Measurements from ENCODE around the gene RAB17.
"Not testable (repeated sequence)": the region's sequence is repeated elsewhere in the genome, so short reads cannot be mapped to it uniquely, and the experiment has no call there.

RAB17 gene

GRCh38 chr2:237598468-237599208 lies 8.1 kb upstream of the RAB17 start:
- TF ChIP-seq MYC (IDR thresholded peaks at IDR 0.05; ENCODE audit: low read depth, low read length), result no peak
- no peak for TF ChIP-seq MAX (IDR thresholded peaks at IDR 0.05; ENCODE audit: low read depth, low read length)
- TF ChIP-seq CTCF (IDR thresholded peaks at IDR 0.05; ENCODE audit: low read depth, low read length), result no peak
- TF ChIP-seq POLR2A (IDR thresholded peaks at IDR 0.05; ENCODE audit: extremely low read depth, insufficient read length), result no peak
- H3K4me3 ChIP-seq (ENCODE audit: low read depth, low read length), result no peak overlapping the region
- no peak for DNase-seq (ENCODE audit: low read depth)

- no peak for TF ChIP-seq POLR2A (IDR thresholded peaks at IDR 0.05; ENCODE audit: extremely low read depth, insufficient read length)
- no peak for TF ChIP-seq MYC (IDR thresholded peaks at IDR 0.05; ENCODE audit: low read depth, low read length)
- no peak for TF ChIP-seq CTCF (IDR thresholded peaks at IDR 0.05; ENCODE audit: low read depth, low read length)
- TF ChIP-seq MAX (IDR thresholded peaks at IDR 0.05; ENCODE audit: low read depth, low read length), result no peak
- no peak for DNase-seq (ENCODE audit: low read depth)
- no peak overlapping the region for H3K4me3 ChIP-seq (ENCODE audit: low read depth, low read length)
Measured at GRCh38 chr2:237597196-237598145, 6.9 kb upstream of the RAB17 start.

- TF ChIP-seq MAX (IDR thresholded peaks at IDR 0.05; ENCODE audit: low read depth, low read length) (no peak), POLR2A (IDR thresholded peaks at IDR 0.05; ENCODE audit: extremely low read depth, insufficient read length) (no peak), MYC (IDR thresholded peaks at IDR 0.05; ENCODE audit: low read depth, low read length) (no peak), CTCF (IDR thresholded peaks at IDR 0.05; ENCODE audit: low read depth, low read length) (no peak)
- no peak overlapping the region for H3K4me3 ChIP-seq (ENCODE audit: low read depth, low read length)
- DNase-seq (ENCODE audit: low read depth), result no peak
Measured at GRCh38 chr2:237596520-237597195, 6.1 kb upstream of the RAB17 start.

GRCh38 chr2:237595829-237596519 lies 5.4 kb upstream of the RAB17 start:
- not testable (repeated sequence) for DNase-seq (ENCODE audit: low read depth); H3K4me3 ChIP-seq (ENCODE audit: low read depth, low read length)

- H3K4me3 ChIP-seq (ENCODE audit: low read depth, low read length), result no peak overlapping the region
- TF ChIP-seq CTCF (IDR thresholded peaks at IDR 0.05; ENCODE audit: low read depth, low read length) (no peak), POLR2A (IDR thresholded peaks at IDR 0.05; ENCODE audit: extremely low read depth, insufficient read length) (no peak), MYC (IDR thresholded peaks at IDR 0.05; ENCODE audit: low read depth, low read length) (no peak), MAX (IDR thresholded peaks at IDR 0.05; ENCODE audit: low read depth, low read length) (no peak)
- DNase-seq (ENCODE audit: low read depth), result no peak
Measured at GRCh38 chr2:237594514-237594871, 4.0 kb upstream of the RAB17 start.
